NCI-H2081 (cell line): ENCODE results near the gene EML5.
A peak's percentile ranks its signal among the peaks of the same experiment; 100 is the strongest.

ENCODE experiments used
- DNase-seq, 2 experiments: peaks; one replicate each; lab custom pipeline; 2025; lab: John Stamatoyannopoulos, UW

The EML5 gene

DNA sequence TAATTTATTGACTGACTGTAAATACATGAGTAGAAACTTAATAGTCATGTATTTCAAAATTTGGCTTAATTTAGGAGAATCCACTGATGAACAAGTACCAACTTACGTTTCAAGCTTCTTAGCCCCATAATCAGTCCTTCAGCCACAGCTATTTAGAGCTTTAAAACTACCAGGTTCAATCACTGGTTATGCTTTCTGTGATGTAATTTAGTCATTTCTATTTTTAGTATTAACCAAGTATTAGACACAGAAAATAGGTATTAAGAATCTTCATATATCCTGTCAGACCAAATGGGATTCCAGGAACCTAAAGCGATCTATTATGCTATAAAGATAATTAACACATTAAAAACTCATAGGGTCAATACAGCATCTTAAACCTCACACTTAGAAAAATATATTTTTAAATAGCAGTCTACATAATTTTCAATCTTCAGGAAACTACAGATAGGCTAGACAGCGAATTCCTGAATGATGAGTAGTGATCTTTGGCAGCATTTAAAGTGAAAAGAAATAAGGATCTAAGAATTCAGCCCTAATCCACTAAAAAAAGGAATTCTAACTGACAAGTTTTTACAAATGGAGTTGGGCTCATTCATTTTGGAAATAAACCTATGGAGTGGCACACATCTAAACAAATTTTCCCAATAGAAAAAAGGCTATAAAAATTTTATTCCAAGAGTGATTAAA lies 178.4 kb downstream of the EML5 start:
- DNase-seq = no peak

GRCh38 chr14:88613552-88614010 lies 179.2 kb downstream of the EML5 start:
- peak in 1 of 2 experiments; percentile 62 for DNase-seq

DNA sequence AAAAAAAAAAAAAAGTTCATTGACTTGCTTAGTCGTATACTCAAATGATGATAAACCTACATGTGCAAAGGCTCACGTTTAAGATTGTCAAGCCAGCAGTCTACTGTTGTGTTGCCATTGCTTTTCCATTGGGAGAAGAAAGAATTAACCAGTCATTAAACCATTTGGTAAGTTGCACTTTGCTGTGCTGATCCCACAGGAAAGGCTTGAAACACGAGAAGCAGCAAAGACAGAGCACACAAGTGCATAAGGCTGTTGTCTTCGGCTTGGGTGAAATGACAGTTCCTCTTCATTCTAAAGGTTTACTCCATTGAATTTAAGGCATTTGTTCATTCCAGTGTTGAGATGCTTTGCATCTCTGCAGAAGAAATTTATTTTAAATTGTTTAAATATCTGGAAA lies 179.8 kb downstream of the EML5 start:
- DNase-seq = peak in 1 of 2 experiments; percentile 10

DNA sequence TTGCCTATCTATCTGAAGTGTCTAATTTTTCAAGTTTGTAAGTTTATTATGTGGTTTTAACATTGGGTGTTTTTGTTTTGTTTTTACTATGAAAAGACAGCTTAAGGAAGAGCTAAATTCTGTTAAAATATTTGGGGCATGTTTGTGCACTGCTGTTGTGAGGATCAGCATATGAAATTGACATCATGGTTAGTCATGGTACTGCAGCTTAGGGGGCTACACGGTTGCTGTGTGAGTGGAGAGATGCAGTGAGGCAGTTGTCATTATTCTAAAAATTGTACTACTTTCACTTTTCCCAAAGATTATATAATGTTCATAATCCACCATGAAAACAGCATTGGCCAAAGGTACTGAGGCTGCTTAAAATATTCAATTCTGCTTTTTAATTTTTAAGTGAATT lies 180.9 kb downstream of the EML5 start:
- DNase-seq = no peak

- DNase-seq = no peak
Observed at GRCh38 chr14:88607829-88608228, 184.9 kb downstream of the EML5 start.

GRCh38 chr14:88605594-88605993 lies 187.2 kb downstream of the EML5 start:
- DNase-seq = no peak

DNA sequence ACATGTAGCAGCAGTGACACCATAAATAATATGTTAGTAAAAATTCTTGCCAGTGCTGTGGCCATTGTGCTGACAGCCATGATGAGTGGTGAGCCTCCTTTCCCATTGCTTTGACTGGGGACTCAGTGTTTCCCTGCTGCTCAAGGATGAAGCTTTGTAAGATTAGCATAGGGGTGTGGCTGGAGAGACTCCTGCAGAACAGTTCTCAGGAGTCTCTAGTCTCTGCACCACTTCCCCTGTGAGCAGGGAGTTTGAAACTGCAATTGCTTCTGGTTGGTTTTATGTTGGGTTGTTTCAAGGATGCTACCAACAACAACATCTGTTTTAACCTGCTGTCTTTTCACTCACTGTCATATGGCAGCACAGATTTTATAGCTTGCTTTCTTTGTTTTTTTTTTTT lies 188.5 kb downstream of the EML5 start:
- no peak for DNase-seq

DNA sequence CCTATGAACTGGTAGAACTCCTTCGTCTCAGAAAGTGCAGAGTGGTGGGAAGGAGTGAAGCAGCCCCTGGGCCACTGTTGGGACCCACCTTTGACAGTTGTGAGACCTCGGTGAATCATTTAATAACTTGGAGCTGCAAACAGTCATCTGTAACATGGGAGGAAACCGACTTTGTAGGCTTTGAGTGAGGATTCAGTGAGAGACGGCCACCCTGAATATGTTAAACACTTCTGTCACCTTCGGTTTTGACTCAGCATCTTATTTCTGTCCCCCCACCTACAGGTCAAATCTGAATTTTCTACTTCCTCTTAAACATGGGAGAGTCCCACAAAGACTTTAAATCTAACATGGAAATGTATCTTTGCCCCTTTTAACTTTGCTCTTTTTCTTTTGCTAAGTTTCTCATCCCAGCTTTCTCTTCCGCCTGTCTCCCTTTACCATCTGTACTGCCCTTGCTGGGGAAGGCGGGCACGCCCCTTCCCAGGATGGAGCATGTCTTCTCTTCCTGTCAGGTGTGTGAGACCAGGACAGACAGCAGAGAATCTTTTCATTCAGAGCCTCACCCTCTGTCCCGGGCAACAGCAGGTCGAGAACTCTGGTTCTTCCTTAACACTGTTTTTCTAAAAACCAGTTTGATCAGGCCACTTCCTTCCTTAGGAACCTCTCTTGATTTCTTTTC lies 192.9 kb downstream of the EML5 start:
- DNase-seq = no peak

DNA sequence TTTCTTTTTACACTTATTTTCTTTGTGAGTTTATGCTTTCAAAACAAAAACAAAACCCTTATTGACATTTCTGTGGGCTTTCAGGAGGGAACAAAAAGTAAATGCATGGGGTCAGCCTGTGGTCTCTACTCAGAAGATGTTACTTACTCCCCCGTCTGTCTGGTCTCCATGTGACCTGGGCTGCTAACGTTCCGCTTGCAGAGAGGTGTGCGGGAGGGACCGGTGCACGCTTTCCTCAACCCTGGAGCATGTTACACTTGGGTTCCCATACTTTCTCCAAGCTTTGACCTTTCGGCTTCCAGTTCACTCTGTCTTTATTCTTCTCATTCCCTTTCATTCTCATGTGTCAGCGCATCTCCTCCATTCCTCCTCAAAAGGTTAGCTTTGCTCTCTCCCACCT lies 193.4 kb downstream of the EML5 start:
- no peak for DNase-seq

GRCh38 chr14:88598097-88598675 lies 194.6 kb downstream of the EML5 start:
- no peak for DNase-seq

GRCh38 chr14:88597601-88598000 lies 195.2 kb downstream of the EML5 start:
- no peak for DNase-seq

GRCh38 chr14:88597038-88597437 lies 195.7 kb downstream of the EML5 start:
- DNase-seq = no peak

- DNase-seq = no peak
Observed at GRCh38 chr14:88592031-88592430, 200.7 kb downstream of the EML5 start.

GRCh38 chr14:88590173-88590572 lies 202.6 kb downstream of the EML5 start:
- DNase-seq = no peak

GRCh38 chr14:88588081-88588480 lies 204.7 kb downstream of the EML5 start:
- DNase-seq = no peak

- DNase-seq = no peak
Observed at GRCh38 chr14:88584451-88584850, 208.3 kb downstream of the EML5 start.

GRCh38 chr14:88576222-88576621 lies 216.5 kb downstream of the EML5 start:
- no peak for DNase-seq

- DNase-seq = no peak
Observed at GRCh38 chr14:88572117-88572516, 220.6 kb downstream of the EML5 start.

- DNase-seq = no peak
Observed at GRCh38 chr14:88568196-88568595, 224.6 kb downstream of the EML5 start.

- no peak for DNase-seq
Observed at GRCh38 chr14:88565427-88565826, 227.3 kb downstream of the EML5 start.

DNA sequence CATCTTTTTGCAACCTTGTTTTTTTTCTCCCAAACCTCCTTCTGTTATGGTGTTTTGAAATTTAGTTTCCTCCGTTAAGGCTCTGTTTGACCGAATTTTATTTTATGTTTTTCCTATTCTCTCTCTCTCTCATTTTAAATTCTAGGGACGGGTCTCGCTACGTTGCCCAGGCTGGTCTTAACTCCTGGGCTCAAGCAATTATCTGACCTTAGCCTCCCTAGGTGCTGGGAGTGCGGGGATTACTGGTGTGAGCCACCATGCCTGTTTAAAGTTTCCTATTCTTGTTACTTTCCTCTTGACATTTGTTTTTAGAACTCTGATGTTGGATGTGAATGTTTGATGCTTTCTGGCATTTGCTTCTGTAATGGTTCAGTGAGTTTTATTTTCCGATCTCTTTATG lies 228.9 kb downstream of the EML5 start:
- no peak for DNase-seq

DNA sequence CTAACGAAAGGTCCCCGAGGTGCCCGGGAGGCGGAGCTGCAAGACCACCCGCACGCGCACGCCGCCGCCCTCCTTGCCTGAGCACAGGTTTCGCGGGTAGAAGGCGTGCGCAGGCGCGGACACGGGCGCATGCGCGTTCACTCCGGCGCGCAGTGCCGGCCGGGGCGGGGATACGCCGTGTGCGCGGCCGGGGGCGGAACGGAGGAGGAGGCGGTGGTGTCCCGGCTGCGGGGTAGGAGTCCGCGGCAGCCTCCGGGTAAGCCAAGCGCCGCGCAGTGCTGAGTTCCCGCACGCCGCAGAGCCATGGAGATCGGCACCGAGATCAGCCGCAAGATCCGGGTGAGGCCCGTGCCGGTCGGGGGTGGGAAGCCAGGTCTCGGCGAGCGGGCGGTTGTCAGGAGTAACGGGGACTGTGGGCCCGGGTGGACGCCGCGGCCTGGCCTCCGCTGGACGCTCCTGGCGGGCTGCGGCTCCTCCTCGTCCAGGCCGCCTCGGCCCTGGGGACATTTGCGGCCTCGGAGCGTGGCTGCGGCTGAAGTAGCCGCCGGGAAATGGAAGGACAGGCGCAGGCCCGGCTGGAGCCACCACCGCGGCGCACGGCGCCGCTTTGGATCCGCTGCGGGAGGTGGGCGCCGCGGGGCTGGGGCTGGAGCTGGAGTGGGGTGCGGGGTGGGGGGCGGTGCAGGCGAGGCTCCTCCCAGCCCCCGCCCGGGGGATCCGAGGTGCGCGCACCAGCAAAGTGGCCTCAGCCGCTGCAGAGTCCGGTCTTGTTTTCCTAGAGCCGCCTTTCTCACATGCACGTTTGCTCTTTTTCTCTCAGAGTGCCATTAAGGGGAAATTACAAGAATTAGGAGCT lies 229.7 kb downstream of the EML5 start, which contains the start of gene ZC3H14:
Gene ZC3H14, plus strand, starts transcription at position 207 of the 856 bp plus-strand sequence. Its CDS starts 97 bp downstream, at position 304.
- DNase-seq = peak; percentile 88 to 91
